Endodermal cell (in vitro differentiated cells): Measurements from ENCODE around the gene NAIF1. TPM values are rescaled to one million over a fixed set of nuclear protein-coding genes. Genes with fewer than 3 reads are reported as not detected.

ENCODE experiments used
- DNase-seq: peaks from one replicate; pipeline ENCODE4 v3.0.0-alpha.2; 2017
- H3K27ac ChIP-seq: 2 replicates; pipeline ENCODE4 v1.5.1; 2013; ENCODE audit warnings: mild to moderate bottlenecking, low read depth, low read length, moderate library complexity
- H3K27me3 ChIP-seq: 2 replicates; pipeline ENCODE4 v1.6.1; 2013; ENCODE audit warnings: mild to moderate bottlenecking, low read length, moderate library complexity; ENCODE audit not compliant: insufficient read depth, control insufficient read depth, poor library complexity, severe bottlenecking
- H3K36me3 ChIP-seq: 2 replicates; pipeline ENCODE4 v1.7.0; 2013; ENCODE audit warnings: mild to moderate bottlenecking, low read length, moderate library complexity; ENCODE audit not compliant: control insufficient read depth, insufficient read depth
- H3K4me1 ChIP-seq: one replicate; pipeline ENCODE4 v1.7.0; 2013; ENCODE audit warnings: low read length; ENCODE audit not compliant: control insufficient read depth, insufficient read depth
- H3K4me3 ChIP-seq: 2 replicates; pipeline ENCODE4 v1.5.1; 2013; ENCODE audit warnings: mild to moderate bottlenecking, low read length, moderate library complexity
- H3K9ac ChIP-seq: 2 replicates; pipeline ENCODE4 v1.6.1; 2013; ENCODE audit warnings: mild to moderate bottlenecking, low read length, moderate library complexity; ENCODE audit not compliant: poor library complexity, severe bottlenecking; ENCODE audit errors: extremely low read depth
- H3K9me3 ChIP-seq: 2 replicates; pipeline ENCODE4 v1.6.1; 2013; ENCODE audit warnings: mild to moderate bottlenecking, low read length, moderate library complexity; ENCODE audit not compliant: control insufficient read depth
- H3K27ac Mint-ChIP-seq: 2 replicates; pipeline ENCODE4 v1.8.0; 2020; ENCODE audit warnings: mixed read lengths
- H3K27me3 Mint-ChIP-seq: 2 replicates; pipeline ENCODE4 v1.8.0; 2021; ENCODE audit warnings: mild to moderate bottlenecking, mixed read lengths; ENCODE audit not compliant: insufficient read depth
- H3K36me3 Mint-ChIP-seq: 2 replicates; pipeline ENCODE4 v1.8.0; 2020; ENCODE audit warnings: low read depth, mixed read lengths
- H3K4me1 Mint-ChIP-seq: 2 replicates; pipeline ENCODE4 v1.8.0; 2020; ENCODE audit warnings: mixed read lengths
- H3K4me3 Mint-ChIP-seq: 2 replicates; pipeline ENCODE4 v1.8.0; 2020; ENCODE audit warnings: mild to moderate bottlenecking, moderate library complexity, mixed read lengths
- H3K9me3 Mint-ChIP-seq: 2 replicates; pipeline ENCODE4 v1.8.0; 2020; ENCODE audit warnings: mild to moderate bottlenecking, mixed read lengths
- whole genome bisulfite sequencing, 2 experiments: methylation state at CpG; one replicate each; pipeline versions ENCODE4 v1.1.5 to v1.1.7; 2013; ENCODE audit warnings: missing lambda C conversion rate in 2 of 2, mixed read lengths in 1 of 2; ENCODE audit not compliant: insufficient coverage in 1 of 2, insufficient read length in 1 of 2; 5-methylcytosine and 5-hydroxymethylcytosine counted together
- total RNA-seq, 2 donors: library from RNA; stranded (reverse); fragmentation: NEBNext Ultra II Directional in 1 of 2; extraction: Animal tissue kit (Norgen Biotek cat#: 25700) in 1 of 2; gene quantifications; 2 replicates in 1 of 2; 3 replicates in 1 of 2; pipeline ENCODE4 v1.2.1, GENCODE V29; 2021
- TF ChIP-seq, protein P1 (sequence below): fragments of 200-600 bp; sonication (generic); conservative IDR thresholded peaks from 2 replicates; pipeline ENCODE4 v1.5.0; 2021; ENCODE audit warnings: antibody characterized with exemption, mild to moderate bottlenecking

Gene NAIF1
- total RNA-seq, 2 donors from 2014 or later = 6.2 to 6.6 TPM

DNA sequence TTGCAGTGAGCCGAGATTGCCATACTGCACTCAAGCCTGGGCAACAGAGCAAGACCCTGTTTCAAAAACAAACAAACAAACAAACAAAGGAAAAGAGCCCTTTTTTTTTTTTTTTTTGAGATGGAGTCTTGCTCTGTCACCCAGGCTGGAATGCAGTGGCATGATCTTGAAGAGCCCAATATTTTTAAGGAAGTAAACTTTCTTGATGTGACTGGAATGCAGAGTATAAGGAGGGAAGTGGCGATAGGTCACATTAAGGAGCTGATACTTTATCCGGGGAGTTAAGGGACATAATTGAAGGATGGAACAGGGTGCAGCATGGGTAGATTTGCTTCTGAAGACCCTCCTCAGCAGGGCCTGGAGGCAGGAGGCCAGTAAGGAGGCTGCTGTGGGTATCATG is 13.0 kb downstream of the NAIF1 start:
- H3K4me1 Mint-ChIP-seq = peaks cover 30% of the 10 kb centered on the region
- H3K9me3 ChIP-seq = no peaks in the 10 kb centered on the region
- DNase-seq = no peak
- H3K4me1 ChIP-seq = peaks cover 24% of the 10 kb centered on the region
- H3K9ac ChIP-seq = no peak overlapping the region
- no peaks in the 10 kb centered on the region for H3K36me3 ChIP-seq
- H3K9me3 Mint-ChIP-seq = no peaks in the 10 kb centered on the region
- no peak overlapping the region for H3K4me3 Mint-ChIP-seq
- no peaks in the 10 kb centered on the region for H3K27me3 Mint-ChIP-seq
- WGBS, 2 experiments = 86 to 95% methylated on average over 1 to 3 of the region's 3 CpGs
- H3K36me3 Mint-ChIP-seq = no peaks in the 10 kb centered on the region
- H3K4me3 ChIP-seq = no peak overlapping the region
- no peak overlapping the region for H3K27ac ChIP-seq
- no peaks in the 10 kb centered on the region for H3K27me3 ChIP-seq
- TF ChIP-seq, protein P1, sequence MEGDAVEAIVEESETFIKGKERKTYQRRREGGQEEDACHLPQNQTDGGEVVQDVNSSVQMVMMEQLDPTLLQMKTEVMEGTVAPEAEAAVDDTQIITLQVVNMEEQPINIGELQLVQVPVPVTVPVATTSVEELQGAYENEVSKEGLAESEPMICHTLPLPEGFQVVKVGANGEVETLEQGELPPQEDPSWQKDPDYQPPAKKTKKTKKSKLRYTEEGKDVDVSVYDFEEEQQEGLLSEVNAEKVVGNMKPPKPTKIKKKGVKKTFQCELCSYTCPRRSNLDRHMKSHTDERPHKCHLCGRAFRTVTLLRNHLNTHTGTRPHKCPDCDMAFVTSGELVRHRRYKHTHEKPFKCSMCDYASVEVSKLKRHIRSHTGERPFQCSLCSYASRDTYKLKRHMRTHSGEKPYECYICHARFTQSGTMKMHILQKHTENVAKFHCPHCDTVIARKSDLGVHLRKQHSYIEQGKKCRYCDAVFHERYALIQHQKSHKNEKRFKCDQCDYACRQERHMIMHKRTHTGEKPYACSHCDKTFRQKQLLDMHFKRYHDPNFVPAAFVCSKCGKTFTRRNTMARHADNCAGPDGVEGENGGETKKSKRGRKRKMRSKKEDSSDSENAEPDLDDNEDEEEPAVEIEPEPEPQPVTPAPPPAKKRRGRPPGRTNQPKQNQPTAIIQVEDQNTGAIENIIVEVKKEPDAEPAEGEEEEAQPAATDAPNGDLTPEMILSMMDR = no peak
- peak overlapping the region; percentile 10 for H3K27ac Mint-ChIP-seq

DNA sequence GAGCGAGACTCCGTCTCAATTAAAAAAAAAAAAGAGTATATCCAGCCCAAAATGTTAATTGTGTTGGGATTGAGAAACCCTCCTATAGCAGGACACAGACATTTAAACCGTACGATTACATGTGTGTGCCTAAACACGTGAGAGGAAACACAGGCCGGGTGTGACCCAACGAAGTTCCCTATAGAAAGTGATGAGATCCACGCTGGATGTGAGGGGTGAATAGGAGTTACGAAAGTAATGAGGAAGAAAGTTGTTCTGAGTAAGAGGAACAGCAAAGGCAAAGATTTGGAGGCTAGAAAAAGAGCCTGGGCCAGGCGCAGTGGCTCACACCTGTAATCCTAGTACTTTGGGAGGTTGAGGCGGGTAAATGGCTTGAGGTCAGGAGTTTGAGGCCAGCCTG is 13.6 kb downstream of the NAIF1 start:
- DNase-seq = no peak
- no peaks in the 10 kb centered on the region for H3K27me3 Mint-ChIP-seq
- no peaks in the 10 kb centered on the region for H3K9me3 ChIP-seq
- H3K36me3 ChIP-seq = no peaks in the 10 kb centered on the region
- peaks cover 24% of the 10 kb centered on the region for H3K4me1 ChIP-seq
- WGBS, 2 experiments = 93 to 96% methylated on average over 9 to 11 of the region's 11 CpGs
- TF ChIP-seq, protein P1 = no peak
- no peaks in the 10 kb centered on the region for H3K36me3 Mint-ChIP-seq
- no peaks in the 10 kb centered on the region for H3K27me3 ChIP-seq
- peaks cover 30% of the 10 kb centered on the region for H3K4me1 Mint-ChIP-seq
- H3K9me3 Mint-ChIP-seq = no peaks in the 10 kb centered on the region
- no peak overlapping the region for H3K4me3 Mint-ChIP-seq
- H3K9ac ChIP-seq = no peak overlapping the region
- H3K27ac ChIP-seq = no peak overlapping the region
- no peak overlapping the region for H3K4me3 ChIP-seq
- H3K27ac Mint-ChIP-seq = no peak overlapping the region

GRCh38 chr9:128051932-128052709 is 15.0 kb downstream of the NAIF1 start:
- H3K27ac Mint-ChIP-seq = no peak overlapping the region
- peaks cover 18% of the 10 kb centered on the region for H3K4me1 Mint-ChIP-seq
- no peak overlapping the region for H3K9ac ChIP-seq
- no peak overlapping the region for H3K27ac ChIP-seq
- H3K27me3 ChIP-seq = no peaks in the 10 kb centered on the region
- 93 to 95% methylated on average over 14 to 15 of the region's 15 CpGs for WGBS, 2 experiments
- H3K9me3 ChIP-seq = no peaks in the 10 kb centered on the region
- DNase-seq = no peak
- TF ChIP-seq, protein P1 = no peak
- no peaks in the 10 kb centered on the region for H3K36me3 ChIP-seq
- H3K27me3 Mint-ChIP-seq = no peaks in the 10 kb centered on the region
- no peak overlapping the region for H3K4me3 ChIP-seq
- no peaks in the 10 kb centered on the region for H3K36me3 Mint-ChIP-seq
- H3K4me1 ChIP-seq = peaks cover 13% of the 10 kb centered on the region
- H3K4me3 Mint-ChIP-seq = no peak overlapping the region
- no peaks in the 10 kb centered on the region for H3K9me3 Mint-ChIP-seq
